Ureter (tissue), 1 donor: ENCODE measurements around the gene CAMSAP1. TPM values are rescaled to one million over a fixed set of nuclear protein-coding genes. Genes with fewer than 3 reads are reported as not detected.
"Not testable (repeated sequence)": the region's sequence is repeated elsewhere in the genome, so short reads cannot be mapped to it uniquely, and the experiment has no call there.

ENCODE experiments used
- DNase-seq: peaks from one replicate; pipeline ENCODE4 v3.0.0-alpha.2; 2020; ENCODE audit warnings: low spot score
- total RNA-seq: library from RNA; stranded (reverse); gene quantifications from one replicate; pipeline ENCODE4 v1.2.4, GENCODE V29; 2023
- donor health status: DM: yes; HTN: yes; CAD: no.

The CAMSAP1 gene
- total RNA-seq, 1 donor from 2014 or later, result 35.8 TPM

DNA sequence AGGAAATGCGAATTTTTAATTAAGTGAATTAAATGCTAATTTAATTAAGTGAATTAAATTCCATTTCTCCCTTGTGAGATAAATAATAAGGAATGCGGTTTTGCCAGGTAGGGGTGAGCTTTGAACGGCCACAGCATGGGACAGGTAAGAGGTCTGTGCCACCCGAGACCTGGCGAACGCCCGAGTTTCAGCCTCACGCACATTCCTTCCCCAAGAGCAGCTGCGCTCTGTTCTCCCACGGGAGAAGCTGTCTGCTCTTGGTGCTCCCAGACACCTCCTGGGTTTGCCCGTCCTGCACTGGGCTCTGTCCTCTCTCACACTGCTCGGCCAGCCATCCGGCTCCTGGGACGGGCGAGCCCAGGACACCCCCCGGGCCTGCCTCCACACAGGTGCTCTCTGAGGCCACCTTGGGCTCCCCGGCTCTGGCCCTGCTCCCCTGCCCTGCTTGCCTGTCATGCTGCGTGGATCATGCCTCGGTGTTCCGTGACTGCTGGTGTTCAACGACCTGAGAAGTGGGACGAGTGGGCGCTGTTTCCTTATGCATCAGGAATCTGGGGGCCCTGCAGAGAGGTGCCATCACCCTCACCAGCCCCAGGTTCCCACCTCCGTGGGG lies 13.7 kb upstream of the CAMSAP1 start:
- DNase-seq, result no peak

DNA sequence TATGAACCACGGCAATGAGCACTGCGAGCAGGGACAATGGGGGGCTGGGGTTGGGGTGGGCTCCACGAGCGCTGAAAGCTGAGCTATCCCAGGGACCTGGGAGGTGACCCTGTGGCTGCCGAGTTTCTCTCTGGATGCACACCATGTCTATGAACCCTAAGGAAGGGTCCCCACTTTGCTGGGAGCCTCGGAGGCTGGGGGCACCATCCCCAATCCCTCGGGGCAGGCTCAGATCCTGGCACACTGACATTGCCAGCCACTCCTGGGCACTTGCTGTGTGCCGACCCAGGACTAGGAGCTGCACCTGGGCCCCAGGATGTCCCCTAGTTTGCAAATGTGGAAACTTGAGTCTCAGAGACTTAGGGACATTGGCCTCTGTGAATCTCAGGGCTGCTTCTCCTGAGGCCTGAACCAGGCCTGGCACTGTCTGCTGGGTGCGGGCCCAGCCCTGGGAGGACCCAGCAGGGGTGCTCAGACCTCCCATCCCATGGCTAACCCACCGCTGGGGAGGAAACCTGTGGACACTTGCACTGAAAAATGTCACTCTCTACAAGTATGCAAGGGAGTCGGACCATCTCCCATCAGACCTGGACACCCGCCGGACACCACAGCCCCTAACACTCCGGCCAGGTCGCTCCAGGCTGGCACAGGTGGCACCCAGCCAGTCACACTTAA lies 13.0 kb upstream of the CAMSAP1 start:
- no peak for DNase-seq

DNA sequence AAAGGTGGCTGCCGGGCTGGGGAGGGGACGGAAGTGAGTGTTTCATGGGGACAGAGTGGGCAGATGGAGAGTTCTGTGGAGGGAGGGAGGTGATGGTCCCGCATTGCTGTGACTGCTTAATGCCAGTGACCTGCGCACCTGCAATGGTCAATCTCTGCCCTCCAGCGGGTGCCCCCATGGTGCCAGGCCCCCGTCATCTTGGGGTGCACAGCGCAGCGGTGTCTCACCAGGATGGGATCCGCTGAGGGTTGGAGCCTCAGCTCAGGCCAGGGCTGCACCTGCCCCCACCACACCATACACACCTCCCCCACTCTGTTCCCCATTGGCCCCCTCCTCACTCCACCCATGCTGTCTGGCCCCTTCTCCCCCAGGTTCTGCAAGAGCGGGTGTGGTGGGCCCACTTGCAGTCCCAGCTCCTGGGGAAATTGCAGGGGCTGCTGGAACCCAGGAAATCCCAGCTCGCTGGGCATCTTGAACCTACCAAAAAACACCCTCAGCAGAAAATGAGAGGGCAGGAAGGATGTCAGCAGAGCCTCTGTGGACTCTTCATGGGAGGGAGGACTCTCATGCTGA lies 12.1 kb upstream of the CAMSAP1 start:
- no peak for DNase-seq

DNA sequence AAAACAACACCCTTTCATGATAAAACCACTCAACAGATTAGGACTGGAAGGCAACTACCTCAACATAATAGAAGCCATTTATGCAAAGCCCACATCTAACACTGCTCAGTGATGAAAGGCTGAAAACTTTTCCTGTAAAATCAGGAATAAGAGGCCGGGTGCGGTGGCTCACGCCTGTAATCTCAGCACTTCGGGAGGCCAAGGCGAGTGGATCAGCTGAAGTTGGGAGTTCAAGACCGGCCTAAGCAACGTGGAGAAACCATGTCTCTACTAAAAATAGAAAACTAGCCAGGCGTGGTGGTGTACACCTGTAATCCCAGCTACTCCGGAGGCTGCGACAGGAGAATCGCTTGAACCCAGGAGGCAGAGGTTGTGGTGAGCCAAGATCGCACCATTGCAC lies 8.9 kb upstream of the CAMSAP1 start:
- not testable (repeated sequence) for DNase-seq

DNA sequence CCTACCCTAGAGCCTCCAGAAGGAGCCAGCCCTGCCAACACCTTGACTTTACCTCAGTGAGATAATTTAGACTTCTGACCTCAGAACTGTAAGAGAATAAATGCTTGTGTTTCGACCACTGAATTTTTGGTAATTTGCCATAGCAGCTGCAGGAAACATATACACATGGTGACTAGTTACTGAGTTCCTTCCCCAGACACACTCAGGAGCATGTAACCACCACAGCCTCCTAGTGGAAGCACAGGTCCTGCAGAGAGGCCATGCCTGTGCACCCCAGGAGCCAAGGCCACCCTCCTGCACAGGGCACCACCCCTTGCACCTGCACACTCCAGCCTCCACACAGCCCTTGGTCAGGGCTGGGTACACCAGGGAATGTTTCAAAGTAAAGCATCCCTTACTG lies 7.6 kb upstream of the CAMSAP1 start:
- no peak for DNase-seq

DNA sequence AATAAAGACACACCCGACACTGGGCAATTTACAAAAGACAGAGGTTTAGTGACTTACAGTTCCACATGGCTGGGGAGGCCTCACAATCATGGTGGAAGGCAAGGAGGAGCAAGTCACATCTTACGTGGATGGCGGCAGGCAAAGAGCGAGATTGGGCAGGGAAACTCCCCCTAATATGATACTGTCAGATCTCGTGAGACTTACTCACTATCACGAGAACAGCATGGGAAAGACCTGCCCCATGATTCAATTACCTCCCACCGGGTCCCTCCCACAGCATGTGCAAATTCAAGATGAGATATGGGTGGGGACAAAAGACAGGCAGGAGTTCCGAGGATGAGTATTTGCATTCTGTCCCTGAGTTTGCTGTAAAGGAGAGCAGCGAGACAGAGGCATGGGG lies 3.9 kb upstream of the CAMSAP1 start:
- DNase-seq, result not testable (repeated sequence)

DNA sequence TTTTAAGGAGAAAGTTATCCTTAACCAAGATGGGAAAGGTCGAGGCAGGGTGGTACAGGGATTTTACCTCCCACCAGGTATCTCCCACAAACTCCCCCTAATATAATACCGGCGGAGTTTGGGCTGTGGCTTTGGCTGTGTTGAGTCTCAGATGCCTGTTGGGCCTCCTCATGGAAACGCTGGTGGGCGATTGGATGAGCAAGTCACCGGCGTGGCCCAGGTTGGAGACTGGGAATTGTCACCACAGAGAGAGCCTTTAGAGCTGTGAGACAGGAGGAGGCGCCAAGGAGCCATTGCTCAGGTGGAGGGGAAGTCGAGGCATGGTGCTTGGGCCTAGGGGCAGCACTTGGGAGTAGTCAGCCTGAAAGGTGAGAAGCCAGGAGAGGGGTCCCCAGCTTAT lies 3.4 kb upstream of the CAMSAP1 start:
- no peak for DNase-seq

DNA sequence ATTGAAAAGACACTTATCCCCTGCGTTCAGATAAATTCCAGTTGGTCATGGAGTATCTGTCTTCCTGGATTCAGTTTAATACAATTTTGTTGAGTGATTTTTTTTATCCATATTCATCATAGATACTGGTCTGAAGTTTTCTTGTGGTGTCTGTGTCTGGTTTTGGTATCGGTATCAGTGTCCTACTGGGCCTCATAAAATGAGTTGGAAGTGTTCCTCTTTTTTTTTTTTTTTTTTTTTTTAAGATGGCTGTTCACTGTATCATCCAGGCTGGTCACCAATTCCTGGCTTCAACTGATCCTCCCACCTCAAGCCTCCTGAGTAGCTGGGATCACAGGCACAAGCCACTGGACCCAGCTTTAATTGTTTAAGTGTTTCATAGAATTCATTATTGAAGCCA lies 2.9 kb upstream of the CAMSAP1 start:
- DNase-seq, result no peak

DNA sequence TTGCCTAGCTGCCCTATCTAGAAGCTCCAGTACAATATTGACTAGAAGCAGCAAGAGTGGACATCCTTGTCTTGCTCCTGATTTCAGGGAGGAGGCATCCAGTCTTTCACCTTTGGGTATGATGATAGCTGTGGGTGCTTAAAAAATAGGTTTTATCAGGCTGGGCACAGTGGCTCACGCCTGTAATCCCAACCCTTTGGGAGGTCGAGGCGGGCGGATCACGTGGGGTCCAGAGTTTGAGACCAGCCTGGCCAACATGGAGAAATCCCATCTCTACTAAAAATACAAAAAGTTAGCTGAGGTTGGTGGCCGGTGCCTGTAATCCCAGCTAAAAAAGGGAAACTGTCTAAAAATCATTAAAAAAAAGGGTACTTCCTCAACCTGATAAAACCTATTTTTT lies 2.0 kb upstream of the CAMSAP1 start:
- DNase-seq, result no peak

DNA sequence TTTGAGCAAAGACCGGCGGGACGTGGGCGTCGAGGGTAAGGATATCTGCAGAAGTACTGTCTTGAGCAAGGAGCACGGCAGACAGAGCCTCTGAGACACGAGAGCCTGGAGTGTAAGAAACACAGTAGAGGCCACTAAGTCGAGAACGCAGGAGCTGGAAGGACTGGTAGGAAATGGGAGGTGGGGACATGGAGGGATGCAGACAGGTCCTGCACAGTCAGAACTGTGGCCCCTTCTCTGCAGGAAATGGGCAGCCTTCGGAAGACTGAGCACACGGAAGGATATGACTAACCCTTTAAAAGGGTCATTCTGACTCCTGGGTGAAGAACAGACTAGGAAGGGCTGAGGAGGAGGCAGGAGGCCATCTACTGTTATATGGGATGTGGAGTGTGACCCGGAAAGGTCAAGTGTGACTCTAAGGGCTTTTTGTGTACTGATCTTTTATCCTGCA lies 1.4 kb upstream of the CAMSAP1 start:
- DNase-seq, result no peak

DNA sequence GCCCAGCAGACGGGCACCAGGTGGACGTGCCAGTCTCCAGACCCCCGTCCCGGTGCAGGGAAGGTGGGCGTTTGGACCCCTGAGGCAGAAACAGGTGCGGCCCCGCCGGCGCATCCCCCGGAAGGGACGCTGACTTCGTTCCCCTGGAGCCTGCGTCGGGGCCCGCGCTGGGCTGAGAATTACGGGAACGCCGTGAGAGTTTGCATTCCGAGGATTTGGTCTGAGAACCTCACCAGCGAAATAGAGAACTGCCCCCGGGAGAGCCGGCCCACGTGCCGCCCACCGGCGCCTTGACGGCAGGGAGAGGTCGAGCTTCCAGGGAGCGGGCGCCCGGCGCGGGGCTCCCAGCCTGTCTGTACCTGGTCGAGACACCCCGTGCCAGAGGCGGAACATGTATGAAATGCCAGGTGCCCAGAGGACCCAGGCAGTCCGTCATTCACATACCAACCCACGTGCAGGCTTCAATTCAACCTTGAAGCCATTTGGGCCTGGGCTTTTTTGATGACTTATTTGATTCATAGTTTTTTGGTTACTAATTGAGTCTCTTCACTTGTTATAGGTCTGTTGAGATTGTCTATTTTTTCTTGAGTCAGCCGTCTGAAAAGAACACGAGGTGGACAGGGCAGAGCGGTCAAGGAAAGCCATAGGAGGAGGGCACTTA lies 877 bp upstream of the CAMSAP1 start:
- no peak for DNase-seq

DNA sequence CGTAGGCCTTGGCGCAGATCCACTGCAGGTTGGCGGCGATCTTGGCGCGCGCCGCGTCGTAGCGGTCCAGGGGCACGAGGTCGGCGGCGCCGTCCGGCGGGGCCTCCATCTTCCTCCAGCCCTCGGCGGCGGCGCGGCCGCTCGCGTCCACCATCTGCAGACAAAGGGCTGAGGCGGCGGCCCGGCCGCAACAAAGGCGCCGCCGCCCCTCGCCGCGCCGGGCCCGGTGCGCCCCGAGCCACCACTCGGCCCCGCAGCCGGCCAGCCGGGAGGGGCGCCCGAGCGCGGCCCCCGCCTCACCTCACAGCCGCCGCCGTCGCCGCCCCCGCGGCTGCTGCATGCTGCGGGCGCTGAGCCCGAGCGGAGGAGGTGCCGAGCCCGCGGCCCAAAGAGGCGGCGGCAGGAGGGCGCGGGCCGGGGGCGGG lies 328 bp downstream of the CAMSAP1 start:
- DNase-seq, result no peak

DNA sequence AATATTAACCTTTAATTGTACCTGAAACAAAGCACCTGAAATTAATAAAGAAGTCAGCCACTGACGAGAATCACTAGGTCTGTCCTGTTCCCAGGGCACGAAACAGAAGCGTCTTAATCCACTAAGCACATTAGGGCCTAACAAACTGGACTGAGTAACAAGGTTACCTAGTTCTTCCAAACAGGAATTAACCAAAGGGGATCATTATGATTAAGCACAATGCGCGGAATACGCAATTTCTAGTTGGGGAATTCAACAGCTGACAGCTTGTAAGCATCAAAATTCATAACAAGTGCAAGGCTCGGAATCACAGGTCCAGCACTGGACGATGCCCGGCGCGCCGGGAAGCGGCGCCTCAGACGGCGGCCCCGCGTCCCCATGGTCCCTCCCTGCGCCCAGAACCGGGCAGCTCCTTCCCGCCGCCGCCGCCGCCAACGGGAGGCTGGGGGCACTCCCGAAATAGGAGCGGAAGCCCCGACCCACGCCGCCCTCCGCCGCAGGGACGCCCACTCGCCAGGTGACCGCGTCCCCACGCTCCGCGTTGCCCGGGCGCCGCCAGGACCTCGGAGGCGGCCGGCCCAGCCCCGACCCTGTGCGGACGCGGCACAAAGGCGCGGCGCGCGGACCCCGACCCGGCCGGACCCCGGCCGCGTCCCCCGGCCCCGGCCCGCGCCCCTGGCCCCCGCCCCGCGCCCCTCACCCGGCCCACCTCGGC lies 898 bp downstream of the CAMSAP1 start:
- DNase-seq, result no peak

DNA sequence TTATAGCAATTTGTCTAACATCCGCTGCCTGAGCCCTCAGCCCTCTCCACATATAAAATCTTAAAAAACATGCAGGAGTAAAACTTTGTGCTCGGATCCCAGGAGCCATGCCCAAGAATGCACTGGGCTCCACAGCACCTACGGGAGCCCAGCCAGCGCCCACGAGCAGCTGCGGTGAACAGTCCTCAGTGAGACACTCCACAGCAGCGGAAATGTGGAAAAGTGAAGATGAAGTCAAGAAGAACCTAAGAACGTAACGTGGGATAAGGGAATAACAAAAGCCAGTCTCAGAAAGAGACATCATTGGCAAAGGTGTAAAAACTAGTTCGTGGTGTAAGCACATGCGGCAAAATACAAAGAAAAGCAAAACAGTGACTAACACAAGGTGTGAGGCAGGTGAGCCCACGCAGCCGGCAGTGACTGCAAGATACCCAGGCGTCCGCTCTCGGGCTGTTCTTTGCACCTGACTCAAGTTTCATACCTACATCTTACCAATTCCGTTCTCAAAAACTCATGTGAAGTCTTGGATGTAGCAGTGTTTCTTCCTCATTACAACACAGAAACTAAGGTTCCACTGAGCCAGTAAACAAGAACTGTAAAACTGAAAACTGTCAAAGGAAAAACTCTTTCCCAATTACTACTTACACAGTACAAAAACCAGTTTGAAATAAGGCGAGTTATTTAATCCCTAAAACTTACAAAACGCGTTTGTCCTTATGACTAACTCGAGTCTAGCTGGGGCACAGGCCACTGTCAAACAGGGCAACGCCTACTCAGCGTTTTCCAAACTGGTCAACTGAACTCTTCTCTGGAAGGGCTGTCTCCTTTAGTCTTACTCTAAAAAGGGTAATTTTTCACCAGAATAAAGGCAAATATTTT lies 1.7 kb downstream of the CAMSAP1 start:
- no peak for DNase-seq

DNA sequence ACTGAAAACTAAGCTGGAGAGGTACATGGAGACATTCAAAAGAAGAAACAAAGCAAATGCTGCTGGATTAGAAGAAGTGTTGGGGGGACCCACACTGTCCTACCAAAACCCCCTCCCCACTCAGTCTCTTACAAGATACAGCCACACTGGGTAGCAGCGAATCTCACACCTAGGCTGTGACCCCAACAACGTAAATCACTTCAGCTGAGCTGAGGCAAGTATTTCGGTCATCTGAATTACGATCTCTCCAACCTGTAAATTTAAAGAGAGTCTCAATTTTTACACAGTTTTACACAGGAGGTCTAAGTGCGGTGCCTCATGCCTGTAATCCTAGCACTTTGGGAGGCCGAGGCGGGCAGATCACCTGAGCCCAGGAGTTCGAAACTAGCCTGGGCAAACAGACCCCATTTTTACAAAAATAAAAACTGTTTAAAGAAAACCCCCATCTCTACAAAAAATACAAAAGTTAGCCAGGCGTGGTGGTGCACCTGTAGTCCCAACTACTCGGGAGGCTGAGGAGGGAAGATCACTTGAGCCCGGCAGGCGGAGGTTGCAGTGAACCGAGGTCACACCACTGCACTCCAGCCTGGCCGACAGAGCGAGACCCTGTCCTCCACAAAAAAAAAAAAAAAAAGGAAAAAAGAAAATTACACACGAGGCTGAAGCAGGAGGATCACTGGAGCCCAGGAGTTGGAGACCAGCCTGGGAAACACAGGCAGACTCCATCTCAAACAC lies 3.4 kb downstream of the CAMSAP1 start:
- DNase-seq, result no peak

DNA sequence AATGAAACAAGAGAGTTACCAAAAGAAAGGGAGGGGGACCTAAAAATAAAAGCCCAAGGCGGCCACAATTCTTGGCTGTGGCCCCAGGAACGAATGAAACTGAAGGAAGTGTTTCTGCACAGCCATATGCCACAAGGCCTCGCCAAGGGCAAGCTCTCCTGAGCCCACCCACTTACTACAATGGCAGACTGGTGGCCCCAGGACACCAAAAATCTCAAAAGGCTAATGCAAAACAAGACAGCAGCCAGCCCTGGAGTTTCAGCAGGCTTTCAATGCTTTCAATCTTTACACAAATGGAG lies 4.0 kb downstream of the CAMSAP1 start:
- DNase-seq, result no peak

DNA sequence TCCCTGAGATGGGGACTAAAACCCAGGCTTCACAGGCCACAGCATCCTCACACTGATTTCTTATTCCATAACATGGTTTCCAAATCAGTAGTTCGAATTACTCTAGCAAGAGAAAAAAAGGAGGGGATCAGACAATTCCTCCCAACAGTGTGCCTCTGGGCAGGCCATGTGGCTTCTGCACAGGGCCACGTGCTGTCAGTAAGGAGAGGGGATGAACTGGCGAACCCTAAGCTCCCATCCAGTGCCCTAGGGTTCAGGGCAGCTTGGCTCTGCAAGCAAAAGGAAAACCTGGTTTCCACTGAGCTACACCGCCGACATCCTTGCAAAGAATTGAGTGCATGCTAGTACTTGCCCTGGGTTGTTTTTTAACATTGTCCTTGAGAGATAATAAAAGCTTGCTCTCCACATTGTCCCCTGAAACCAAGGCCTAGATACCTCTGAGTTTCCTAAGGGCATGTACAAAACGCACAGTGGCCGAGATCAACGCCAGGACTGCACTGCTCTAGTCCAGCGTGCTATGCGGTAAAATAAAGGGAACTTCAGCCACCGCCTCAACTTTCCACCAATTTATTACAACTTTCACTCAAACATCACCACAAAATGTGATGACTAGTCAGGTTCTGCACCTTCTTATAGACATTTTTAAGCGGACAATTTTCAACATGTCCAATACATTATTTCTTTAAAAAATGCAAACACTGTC lies 4.5 kb downstream of the CAMSAP1 start:
- no peak for DNase-seq

DNA sequence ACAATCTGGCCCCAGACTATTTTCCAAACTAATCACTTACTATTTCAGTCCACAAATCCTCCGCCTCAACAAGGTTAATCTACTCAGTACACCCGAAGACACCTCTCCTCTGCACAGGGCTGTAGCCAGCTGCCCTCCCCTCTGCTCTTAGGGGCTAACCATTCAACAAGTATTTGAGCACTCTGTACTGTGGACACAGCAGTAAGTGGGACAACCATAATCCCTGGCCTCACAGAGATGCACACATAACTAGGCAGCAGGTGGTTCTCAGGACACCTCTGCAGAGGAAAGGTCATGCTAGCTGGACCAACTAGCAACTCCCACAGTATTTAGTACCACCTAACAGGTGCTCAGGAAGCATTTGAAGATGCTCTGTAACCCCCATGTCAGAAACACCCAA lies 5.5 kb downstream of the CAMSAP1 start:
- DNase-seq, result no peak

DNA sequence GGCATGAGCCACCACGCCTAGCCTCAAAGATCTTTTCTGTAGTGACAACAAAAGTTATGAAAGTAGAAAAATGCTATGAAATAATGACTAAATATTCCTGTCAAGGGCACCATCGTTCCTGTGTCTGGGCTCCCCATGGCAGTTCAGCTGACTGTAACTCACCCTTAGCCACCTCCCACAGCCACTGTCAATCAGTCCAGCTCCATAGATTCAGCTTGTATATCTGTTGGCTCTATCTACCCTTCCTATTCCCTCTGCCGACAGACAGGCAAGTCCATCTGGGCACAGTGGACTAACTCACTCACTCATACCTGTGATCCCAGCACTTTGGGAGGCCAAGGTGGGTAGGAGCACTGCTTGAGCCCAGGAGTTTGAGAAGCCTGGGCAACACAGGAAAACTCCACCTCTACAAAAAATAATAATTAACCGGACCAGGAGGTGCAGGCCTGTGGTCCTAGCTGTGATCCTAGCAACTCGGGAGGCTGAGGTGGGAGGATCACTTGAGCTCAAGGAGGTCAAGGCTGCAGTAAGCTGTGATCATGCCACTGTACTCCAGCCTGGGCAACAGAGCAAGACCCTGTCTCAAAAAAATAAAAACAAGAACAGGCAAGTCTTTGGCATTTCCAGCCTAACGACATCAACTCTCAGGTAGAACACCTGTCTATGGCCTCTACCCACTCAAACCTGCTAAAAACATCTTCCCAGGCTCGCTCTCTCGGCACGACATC lies 6.2 kb downstream of the CAMSAP1 start:
- DNase-seq, result no peak
